Measurements from ENCODE around the gene CELSR3. TPM values are rescaled to one million over a fixed set of nuclear protein-coding genes. Genes with fewer than 3 reads are reported as not detected.
A peak's percentile ranks its signal among the peaks of the same experiment; 100 is the strongest.

CELSR3 gene
- total RNA-seq, 1 donor, result 0.81 TPM

DNA sequence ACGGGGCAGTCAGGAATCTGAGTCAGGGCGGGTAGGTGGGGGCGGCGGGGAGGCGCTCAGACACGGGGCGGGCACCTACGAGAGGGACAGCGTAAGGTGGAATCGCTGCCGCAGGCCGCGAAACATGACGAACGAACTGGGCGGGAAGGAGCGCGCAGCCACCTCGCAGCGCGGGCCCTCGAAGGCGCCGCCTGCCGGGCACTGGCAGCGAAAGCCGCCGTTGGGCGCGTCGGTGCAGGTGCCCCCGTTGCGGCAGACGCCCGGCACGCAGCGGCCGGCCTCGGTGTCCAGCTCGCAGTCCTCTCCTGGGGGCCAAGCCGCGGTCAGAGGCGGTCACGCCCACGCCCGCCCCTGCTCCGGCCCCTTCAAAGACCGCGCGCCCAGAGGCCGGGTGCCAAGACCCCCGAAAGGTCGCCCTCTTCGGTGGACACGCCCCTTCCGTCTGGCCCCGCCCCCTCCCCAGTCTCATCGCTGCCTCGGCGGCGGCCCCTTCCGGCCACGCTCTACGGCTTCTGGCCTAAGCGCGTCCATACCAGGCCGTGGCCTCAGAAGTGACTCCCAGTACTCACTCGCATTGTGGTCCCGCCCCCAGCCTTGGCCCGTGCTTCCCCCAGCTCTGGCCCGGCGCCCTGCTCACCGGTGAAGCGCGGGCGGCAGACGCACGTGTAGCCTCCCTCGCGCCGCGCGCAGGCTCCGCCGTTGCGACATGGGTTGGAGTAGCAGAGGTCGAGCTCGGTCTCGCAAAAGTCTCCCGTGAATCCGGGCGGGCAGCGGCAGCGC is 6.4 kb downstream of the CELSR3 start:
- TF ChIP-seq, protein P1, sequence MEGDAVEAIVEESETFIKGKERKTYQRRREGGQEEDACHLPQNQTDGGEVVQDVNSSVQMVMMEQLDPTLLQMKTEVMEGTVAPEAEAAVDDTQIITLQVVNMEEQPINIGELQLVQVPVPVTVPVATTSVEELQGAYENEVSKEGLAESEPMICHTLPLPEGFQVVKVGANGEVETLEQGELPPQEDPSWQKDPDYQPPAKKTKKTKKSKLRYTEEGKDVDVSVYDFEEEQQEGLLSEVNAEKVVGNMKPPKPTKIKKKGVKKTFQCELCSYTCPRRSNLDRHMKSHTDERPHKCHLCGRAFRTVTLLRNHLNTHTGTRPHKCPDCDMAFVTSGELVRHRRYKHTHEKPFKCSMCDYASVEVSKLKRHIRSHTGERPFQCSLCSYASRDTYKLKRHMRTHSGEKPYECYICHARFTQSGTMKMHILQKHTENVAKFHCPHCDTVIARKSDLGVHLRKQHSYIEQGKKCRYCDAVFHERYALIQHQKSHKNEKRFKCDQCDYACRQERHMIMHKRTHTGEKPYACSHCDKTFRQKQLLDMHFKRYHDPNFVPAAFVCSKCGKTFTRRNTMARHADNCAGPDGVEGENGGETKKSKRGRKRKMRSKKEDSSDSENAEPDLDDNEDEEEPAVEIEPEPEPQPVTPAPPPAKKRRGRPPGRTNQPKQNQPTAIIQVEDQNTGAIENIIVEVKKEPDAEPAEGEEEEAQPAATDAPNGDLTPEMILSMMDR (IDR thresholded peaks at IDR 0.05; ENCODE audit: insufficient read depth, low read length), result peak; percentile 46
- DNase-seq (ENCODE audit: low read depth), result peak; percentile 43
- H3K4me3 ChIP-seq (ENCODE audit: low read depth, low read length), result peak overlapping the region; percentile 54

DNA sequence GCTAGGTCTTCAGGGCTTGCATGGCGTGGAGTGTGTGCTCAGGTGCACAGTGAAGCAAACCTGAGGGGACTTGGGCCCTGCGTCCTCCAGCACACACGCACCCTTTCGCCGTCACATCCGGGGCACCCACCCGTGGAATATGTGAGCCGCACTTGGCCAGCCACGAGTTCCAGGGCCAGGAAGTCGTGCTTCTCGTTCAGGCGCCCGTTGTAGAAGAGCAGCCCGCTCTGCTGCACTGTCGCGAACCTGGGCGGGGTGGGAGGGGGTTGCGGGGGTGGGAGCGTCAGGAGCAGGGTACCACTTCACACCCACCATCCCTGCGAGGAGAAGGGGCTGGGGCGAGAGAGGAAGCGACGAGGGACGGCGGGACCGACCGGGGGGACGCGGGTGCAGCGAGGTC is 7.1 kb downstream of the CELSR3 start:
- DNase-seq (ENCODE audit: low read depth), result no peak
- H3K4me3 ChIP-seq (ENCODE audit: low read depth, low read length), result no peak overlapping the region
- TF ChIP-seq, protein P1 (IDR thresholded peaks at IDR 0.05; ENCODE audit: insufficient read depth, low read length), result no peak

DNA sequence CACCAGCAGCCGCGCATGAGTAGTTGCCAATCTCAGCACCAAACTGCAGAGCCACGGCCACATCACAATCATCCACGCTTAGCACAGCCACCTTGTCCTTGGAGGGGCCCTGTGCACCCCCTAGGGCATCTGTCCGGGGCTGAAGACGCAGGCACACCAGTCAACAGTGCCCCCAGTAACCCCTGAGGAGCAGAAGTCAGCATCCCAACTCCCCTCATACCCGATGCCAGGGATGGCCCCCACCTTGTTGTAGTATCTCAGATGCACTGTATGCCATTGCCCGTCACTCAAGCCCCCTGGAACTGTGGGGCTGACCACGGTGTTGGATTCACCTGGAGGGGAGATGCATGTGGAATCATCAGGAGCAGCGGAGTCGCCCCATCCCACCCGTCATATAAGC is 7.6 kb downstream of the CELSR3 start:
- no peak for DNase-seq (ENCODE audit: low read depth)
- TF ChIP-seq, protein P1 (IDR thresholded peaks at IDR 0.05; ENCODE audit: insufficient read depth, low read length), result no peak
- H3K4me3 ChIP-seq (ENCODE audit: low read depth, low read length), result no peak overlapping the region

DNA sequence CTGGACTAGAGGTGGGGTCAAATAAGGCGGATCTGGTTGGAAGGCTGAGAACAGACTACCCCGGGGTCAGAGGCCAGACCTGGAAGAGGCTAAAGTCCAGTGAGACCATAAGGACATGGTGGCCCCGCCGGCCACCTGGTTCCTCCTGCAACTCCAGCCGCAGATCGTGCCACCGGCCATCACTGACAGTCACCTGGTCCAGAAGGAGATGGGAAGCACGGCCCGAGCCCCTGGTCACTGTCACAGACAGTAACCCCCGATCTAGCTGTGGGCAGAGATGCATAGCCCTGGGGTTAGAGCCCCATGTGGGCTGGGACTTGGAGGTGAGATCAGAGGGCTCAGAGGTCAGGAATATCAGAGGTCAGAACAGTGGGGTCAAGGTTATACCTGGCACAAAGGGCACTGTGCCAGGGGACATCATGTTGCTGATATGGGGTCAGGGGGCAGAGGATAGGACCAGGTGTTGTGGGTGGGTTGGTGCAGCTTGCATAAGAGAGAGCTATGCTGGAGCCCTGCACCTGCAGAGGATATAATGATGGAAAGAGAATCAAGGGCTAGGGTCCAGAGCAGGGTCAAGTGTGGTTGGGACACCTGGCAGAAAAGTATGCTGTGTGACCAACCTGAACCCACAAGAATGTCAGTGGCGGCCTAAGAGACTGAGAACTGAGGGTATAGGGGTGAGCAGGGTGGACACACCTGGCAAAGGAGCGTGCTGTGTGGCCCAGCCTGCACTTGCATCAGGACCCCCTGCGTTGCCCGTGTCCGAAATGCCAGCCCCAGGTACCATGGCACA is 9.6 kb downstream of the CELSR3 start:
- no peak for DNase-seq (ENCODE audit: low read depth)
- no peak overlapping the region for H3K4me3 ChIP-seq (ENCODE audit: low read depth, low read length)
- TF ChIP-seq, protein P1 (IDR thresholded peaks at IDR 0.05; ENCODE audit: insufficient read depth, low read length), result no peak

DNA sequence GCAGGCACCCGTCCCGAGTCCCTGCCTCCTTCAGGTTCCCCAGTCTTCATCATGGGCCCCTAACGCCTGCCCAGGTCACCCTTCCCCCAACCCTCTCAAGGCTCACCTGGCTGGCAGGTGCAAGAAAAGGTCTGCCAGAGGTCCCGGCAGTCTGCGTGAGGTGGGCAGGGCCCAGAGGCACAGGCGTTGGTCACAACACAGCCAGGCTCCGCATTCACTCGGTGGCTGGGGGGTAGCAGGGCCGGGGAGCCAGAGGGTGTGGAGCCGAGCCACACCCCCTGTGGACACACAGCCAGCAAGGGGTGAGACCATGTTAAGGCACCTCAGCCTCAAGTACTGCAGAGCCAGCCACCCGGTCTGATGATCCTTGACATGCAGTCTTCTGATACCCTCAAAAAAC is 10.9 kb downstream of the CELSR3 start:
- TF ChIP-seq, protein P1 (IDR thresholded peaks at IDR 0.05; ENCODE audit: insufficient read depth, low read length), result no peak

DNA sequence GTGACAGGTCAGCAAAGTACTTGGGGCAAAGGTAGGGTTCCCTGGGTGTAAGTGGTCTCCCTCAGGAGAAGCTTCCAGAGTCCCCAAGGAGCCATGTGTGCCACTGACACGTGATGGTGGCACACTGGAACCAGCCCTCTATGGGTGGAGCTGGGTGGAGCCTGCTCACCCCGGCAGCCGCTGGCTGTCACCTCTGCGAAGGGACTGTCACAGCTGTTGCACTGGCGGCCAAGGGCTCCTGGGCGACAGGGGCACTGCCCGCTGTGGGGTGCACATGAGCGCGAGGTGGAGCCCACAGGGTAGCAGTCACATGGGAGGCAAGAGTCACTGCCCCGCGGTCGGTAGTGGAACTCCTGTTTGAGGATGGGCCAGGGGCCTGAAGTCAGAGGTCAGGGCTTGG is 12.0 kb downstream of the CELSR3 start:
- TF ChIP-seq, protein P1 (IDR thresholded peaks at IDR 0.05; ENCODE audit: insufficient read depth, low read length), result no peak
- H3K4me3 ChIP-seq (ENCODE audit: low read depth, low read length), result no peak overlapping the region
- no peak for DNase-seq (ENCODE audit: low read depth)

More for the DNA sequence above, 10.9 kb downstream of the CELSR3 start:
- DNase-seq (ENCODE audit: low read depth), result no peak
- H3K4me3 ChIP-seq (ENCODE audit: low read depth, low read length), result no peak overlapping the region
